Panc1 (cell line): ENCODE data around the gene METTL27. TPM values are rescaled to one million over a fixed set of nuclear protein-coding genes. Genes with fewer than 3 reads are reported as not detected.
A peak's percentile ranks its signal among the peaks of the same experiment; 100 is the strongest.
"Not testable (repeated sequence)": the region's sequence is repeated elsewhere in the genome, so short reads cannot be mapped to it uniquely, and the experiment has no call there.

Experiments used
- ATAC-seq: fragments of 200-7000 bp; cut with Tn5 transposase; 2 replicates; pipeline ENCODE4 v1.9.1; 2020; ENCODE audit warnings: mild to moderate bottlenecking, moderate library complexity
- BruUV-seq: library from RNA; stranded (reverse); fragments of 400-500 nt; replicated peaks from 2 replicates; lab custom pipeline; 2021; lab: Mats Ljungman, UMichigan
- CTCF ChIA-PET: fragments of 300-600 bp; sonication (Branson Sonifier 250); formaldehyde crosslinking; loops from one replicate; lab custom pipeline; 2022; ENCODE audit warnings: antibody characterized with exemption; lab: Charles Lee
- POLR2A ChIA-PET: fragments of 300-600 bp; sonication (Branson Sonifier 250); formaldehyde crosslinking; loops from one replicate; lab custom pipeline; 2022; ENCODE audit warnings: antibody characterized with exemption; lab: Charles Lee
- DNase-seq: peaks from one replicate; pipeline ENCODE4 v3.0.0-alpha.2; 2010; ENCODE audit warnings: low read depth, low spot score
- H3K27ac ChIP-seq: 2 replicates; pipeline ENCODE4 v1.5.1; 2011; ENCODE audit warnings: mild to moderate bottlenecking, low read length, inconsistent platforms
- H3K27me3 ChIP-seq: fragments of 200-500 bp; sonication (Bioruptor generic); 2 replicates; pipeline ENCODE4 v1.6.0; 2014; ENCODE audit warnings: low read length, inconsistent platforms; ENCODE audit not compliant: control insufficient read depth, insufficient read depth
- H3K36me3 ChIP-seq: fragments of 200-500 bp; sonication (Bioruptor generic); 2 replicates; pipeline ENCODE4 v1.5.1; 2014; ENCODE audit warnings: inconsistent platforms, mild to moderate bottlenecking, low read length, moderate library complexity; ENCODE audit not compliant: control insufficient read depth, insufficient read depth
- H3K4me1 ChIP-seq: 2 replicates; pipeline ENCODE4 v1.5.1; 2011; ENCODE audit warnings: inconsistent platforms, mild to moderate bottlenecking, low read length, moderate library complexity; ENCODE audit not compliant: control insufficient read depth, insufficient read depth
- H3K4me3 ChIP-seq, 2 experiments: 2 replicates each; pipeline ENCODE4 v1.5.1; 2011 to 2012; ENCODE audit warnings: low read depth in 2 of 2, low read length in 2 of 2, mild to moderate bottlenecking in 2 of 2, inconsistent platforms in 1 of 2, moderate library complexity in 1 of 2
- H3K9me3 ChIP-seq: fragments of 200-500 bp; sonication (Bioruptor generic); 2 replicates; pipeline ENCODE4 v1.5.1; 2014; ENCODE audit warnings: low read depth, mild to moderate bottlenecking, inconsistent platforms, low read length, moderate library complexity; ENCODE audit not compliant: control insufficient read depth, insufficient read depth
- POLR2AphosphoS5 ChIP-seq: IDR thresholded peaks from 2 replicates; pipeline ENCODE4 v1.6.1; 2012; ENCODE audit warnings: mild to moderate bottlenecking, low read depth, low read length, moderate library complexity
- SIN3A ChIP-seq: IDR thresholded peaks from 2 replicates; pipeline ENCODE4 v1.6.1; 2012; ENCODE audit warnings: low read depth, mild to moderate bottlenecking, low read length, moderate library complexity, borderline replicate concordance; ENCODE audit not compliant: insufficient read depth
- TCF7L2 ChIP-seq: IDR thresholded peaks from 2 replicates; pipeline ENCODE4 v1.6.1; 2011; ENCODE audit warnings: mild to moderate bottlenecking, low read depth, low read length, inconsistent platforms
- in situ Hi-C: cut with HindIII; loops from 2 replicates; pipeline ENCODE4 v1.10.0; 2016; ENCODE audit warnings: low sequenced_read_pairs, low pct_unique_long_range_greater_than_20kb
- intact Hi-C: fragments of 100-400 bp; cut with micrococcal nuclease; formaldehyde crosslinking; loops from one replicate; pipeline ENCODE4 v1.10.0; 2022; ENCODE audit not compliant: unreplicated experiment
- total RNA-seq: library from RNA; stranded (reverse); gene quantifications from one replicate; pipeline ENCODE4 v1.2.1, GENCODE V29; 2021; ENCODE audit not compliant: unreplicated experiment
- TF ChIP-seq, protein P1 (sequence below): fragments of 450-650 bp; IDR thresholded peaks from 2 replicates; pipeline ENCODE4 v1.5.1; 2017; ENCODE audit warnings: mild to moderate bottlenecking
- TF ChIP-seq, protein P2 (sequence below), 2 experiments: IDR thresholded peaks; 2 replicates each; pipeline ENCODE4 v1.6.1; 2011 to 2012; ENCODE audit warnings: low read depth in 2 of 2, control low read depth in 1 of 2, low read length in 1 of 2, mild to moderate bottlenecking in 1 of 2, moderate library complexity in 1 of 2; ENCODE audit not compliant: insufficient read depth in 1 of 2

The METTL27 gene
- total RNA-seq, 1 experiment from 2014 or later, result 3.4 TPM

DNA sequence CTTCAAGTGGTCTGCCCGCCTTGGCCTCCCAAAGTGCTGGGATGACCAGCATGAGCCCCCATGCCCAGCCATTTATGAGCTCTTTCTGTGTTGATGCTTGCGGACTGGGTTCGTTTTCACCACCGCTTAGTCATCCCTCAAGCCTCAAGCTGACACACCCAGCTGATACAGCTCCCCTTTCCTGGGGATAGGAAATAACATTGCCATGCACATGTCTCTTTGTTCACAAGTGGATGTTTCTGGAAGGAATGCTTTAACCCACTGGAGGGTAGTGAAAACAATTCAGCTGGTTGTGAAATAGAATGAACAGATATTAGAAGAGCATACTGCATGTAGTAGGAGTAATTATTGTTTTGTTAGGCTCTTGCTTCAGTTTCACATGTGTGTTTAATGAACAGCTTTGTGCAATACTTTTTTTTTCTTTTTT lies 8.5 kb upstream of the METTL27 start:
- intact Hi-C loops (no loop called here), in situ Hi-C loops (no loop called here)
- ChIA-PET POLR2A (interaction anchor here (0.9 to 1.5 kb wide), 3 partner anchors 9 to 40 kb away, joined by 3 to 6 read pairs (median 4); partner anchors contain the start of gene METTL27), CTCF (interaction anchor here (0.6 to 1.2 kb wide), 3 partner anchors 11 to 32 kb away, joined by 3 to 5 read pairs (median 4); no protein-coding TSS in a partner anchor)
- Histone ChIP-seq H3K9me3 (no peaks in the 10 kb centered on the region), H3K27ac (peak overlapping the region; percentile 79), H3K4me3 (no peak overlapping the region), H3K4me1 (peaks cover 37% of the 10 kb centered on the region), H3K27me3 (no peaks in the 10 kb centered on the region), H3K36me3 (no peaks in the 10 kb centered on the region)
- ATAC-seq, result peak; percentile 70
- TF ChIP-seq, protein P1, sequence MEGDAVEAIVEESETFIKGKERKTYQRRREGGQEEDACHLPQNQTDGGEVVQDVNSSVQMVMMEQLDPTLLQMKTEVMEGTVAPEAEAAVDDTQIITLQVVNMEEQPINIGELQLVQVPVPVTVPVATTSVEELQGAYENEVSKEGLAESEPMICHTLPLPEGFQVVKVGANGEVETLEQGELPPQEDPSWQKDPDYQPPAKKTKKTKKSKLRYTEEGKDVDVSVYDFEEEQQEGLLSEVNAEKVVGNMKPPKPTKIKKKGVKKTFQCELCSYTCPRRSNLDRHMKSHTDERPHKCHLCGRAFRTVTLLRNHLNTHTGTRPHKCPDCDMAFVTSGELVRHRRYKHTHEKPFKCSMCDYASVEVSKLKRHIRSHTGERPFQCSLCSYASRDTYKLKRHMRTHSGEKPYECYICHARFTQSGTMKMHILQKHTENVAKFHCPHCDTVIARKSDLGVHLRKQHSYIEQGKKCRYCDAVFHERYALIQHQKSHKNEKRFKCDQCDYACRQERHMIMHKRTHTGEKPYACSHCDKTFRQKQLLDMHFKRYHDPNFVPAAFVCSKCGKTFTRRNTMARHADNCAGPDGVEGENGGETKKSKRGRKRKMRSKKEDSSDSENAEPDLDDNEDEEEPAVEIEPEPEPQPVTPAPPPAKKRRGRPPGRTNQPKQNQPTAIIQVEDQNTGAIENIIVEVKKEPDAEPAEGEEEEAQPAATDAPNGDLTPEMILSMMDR, result no peak
- TF ChIP-seq POLR2AphosphoS5 (no peak), TCF7L2 (no peak), SIN3A (no peak)
- TF ChIP-seq, protein P2, sequence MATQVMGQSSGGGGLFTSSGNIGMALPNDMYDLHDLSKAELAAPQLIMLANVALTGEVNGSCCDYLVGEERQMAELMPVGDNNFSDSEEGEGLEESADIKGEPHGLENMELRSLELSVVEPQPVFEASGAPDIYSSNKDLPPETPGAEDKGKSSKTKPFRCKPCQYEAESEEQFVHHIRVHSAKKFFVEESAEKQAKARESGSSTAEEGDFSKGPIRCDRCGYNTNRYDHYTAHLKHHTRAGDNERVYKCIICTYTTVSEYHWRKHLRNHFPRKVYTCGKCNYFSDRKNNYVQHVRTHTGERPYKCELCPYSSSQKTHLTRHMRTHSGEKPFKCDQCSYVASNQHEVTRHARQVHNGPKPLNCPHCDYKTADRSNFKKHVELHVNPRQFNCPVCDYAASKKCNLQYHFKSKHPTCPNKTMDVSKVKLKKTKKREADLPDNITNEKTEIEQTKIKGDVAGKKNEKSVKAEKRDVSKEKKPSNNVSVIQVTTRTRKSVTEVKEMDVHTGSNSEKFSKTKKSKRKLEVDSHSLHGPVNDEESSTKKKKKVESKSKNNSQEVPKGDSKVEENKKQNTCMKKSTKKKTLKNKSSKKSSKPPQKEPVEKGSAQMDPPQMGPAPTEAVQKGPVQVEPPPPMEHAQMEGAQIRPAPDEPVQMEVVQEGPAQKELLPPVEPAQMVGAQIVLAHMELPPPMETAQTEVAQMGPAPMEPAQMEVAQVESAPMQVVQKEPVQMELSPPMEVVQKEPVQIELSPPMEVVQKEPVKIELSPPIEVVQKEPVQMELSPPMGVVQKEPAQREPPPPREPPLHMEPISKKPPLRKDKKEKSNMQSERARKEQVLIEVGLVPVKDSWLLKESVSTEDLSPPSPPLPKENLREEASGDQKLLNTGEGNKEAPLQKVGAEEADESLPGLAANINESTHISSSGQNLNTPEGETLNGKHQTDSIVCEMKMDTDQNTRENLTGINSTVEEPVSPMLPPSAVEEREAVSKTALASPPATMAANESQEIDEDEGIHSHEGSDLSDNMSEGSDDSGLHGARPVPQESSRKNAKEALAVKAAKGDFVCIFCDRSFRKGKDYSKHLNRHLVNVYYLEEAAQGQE (IDR thresholded peaks at IDR 0.05; ENCODE audit: insufficient read depth in 1 of 2, low read depth in 2 of 2, low read length in 1 of 2), result no peak
- DNase-seq, result peak; percentile 96
- BruUV-seq, result no TSS peak

DNA sequence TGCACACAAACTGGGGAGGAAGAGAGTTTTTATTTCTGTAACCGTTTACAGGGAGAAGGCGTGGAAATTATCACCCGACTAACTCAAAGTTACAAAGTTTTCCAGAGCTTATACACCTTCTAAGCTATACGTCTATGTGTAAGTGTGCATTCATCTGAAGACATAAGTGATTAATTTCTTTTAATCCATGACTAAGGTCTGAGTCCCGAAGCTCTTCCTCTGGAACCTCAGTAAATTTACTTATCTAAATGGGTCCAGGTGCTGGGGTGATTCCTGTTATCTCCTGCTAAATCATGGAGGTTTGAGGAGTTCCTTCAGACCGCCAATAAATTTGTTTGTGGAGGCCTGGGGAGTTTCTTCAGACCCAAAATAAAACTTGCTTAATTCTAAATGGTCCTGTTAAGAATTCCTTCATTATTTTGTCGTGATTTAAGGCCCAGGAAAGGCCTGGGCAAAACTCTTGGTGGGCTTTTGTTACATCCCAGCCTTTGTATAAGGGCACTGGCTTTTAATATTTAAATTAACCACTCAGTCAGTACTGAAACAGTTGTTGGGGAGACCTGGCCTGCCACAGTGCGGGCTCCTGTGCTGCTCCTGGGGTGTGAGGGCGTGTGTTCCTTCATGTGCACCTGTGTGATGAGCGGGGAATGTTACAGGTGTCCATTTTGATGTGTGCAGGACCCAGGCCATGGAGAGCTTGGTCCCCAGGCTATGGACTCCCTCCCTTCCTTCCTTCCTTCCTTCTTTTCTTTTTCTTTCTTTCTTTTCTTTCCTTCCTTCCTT lies 5.8 kb upstream of the METTL27 start:
- POLR2A ChIA-PET, result no interaction called here
- Histone ChIP-seq H3K4me1 (peaks cover 37% of the 10 kb centered on the region), H3K9me3 (no peaks in the 10 kb centered on the region), H3K36me3 (no peaks in the 10 kb centered on the region), H3K27ac (peak overlapping the region; percentile 48; the same call in 1 of the 2 replicates), H3K4me3 (no peak overlapping the region), H3K27me3 (no peaks in the 10 kb centered on the region)
- CTCF ChIA-PET, result no interaction called here
- in situ Hi-C loops, result no loop called here
- intact Hi-C loops, result no loop called here
- no TSS peak for BruUV-seq
- TF ChIP-seq SIN3A (no peak), POLR2AphosphoS5 (no peak)
- TF ChIP-seq, protein P1, result no peak
- TF ChIP-seq, protein P2 (IDR thresholded peaks at IDR 0.05; ENCODE audit: insufficient read depth in 1 of 2, low read depth in 2 of 2, low read length in 1 of 2), result no peak
- no peak for ATAC-seq
- no peak for DNase-seq

DNA sequence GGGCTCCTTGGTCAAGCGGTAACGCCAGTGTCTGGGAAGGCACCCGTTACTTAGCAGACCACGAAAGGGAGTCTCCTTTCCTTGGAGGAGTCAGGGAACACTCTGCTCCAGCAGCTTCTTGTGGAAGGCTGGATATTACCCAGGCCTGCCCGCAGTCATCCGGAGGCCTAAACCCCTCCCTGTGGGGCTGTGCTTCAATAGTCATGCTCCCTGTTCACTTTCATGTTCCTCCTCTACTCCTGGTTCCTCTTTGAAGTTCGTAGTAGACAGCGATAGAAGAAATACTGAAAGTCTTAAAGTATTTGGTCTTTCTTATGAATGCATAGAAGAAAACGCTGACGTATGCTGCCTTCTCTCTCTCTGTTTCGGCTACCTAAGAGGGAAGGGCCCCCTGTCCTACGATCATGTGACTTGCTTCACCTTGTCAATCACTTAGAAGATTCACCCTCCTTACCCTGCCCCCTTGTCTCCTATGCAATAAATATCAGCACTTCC lies 3.4 kb upstream of the METTL27 start:
- CTCF ChIA-PET, intact Hi-C loops, H3K4me3 ChIP-seq, H3K27ac ChIP-seq, H3K27me3 ChIP-seq, BruUV-seq, in situ Hi-C loops, H3K9me3 ChIP-seq, H3K36me3 ChIP-seq, POLR2A ChIA-PET, ATAC-seq, DNase-seq: not testable (repeated sequence)
- H3K4me1 ChIP-seq, result peaks cover 23% of the 10 kb centered on the region
